ENCODE data around the gene TEX29.

TEX29 gene

GRCh38 chr13:111319998-111320911, at the start of gene TEX29:
TEX29 (plus strand) TSS chr13:111320642; CDS start chr13:111320891, 249 bp downstream.
- no peak for DNase-seq (ENCODE audit: low read depth)

- DNase-seq (ENCODE audit: low read depth) = peak; percentile 57
Measured at GRCh38 chr13:111270765-111271698, 49.4 kb upstream of the TEX29 start.

- DNase-seq (ENCODE audit: low read depth) = no peak
Measured at GRCh38 chr13:111272117-111272516, 48.3 kb upstream of the TEX29 start.

DNA sequence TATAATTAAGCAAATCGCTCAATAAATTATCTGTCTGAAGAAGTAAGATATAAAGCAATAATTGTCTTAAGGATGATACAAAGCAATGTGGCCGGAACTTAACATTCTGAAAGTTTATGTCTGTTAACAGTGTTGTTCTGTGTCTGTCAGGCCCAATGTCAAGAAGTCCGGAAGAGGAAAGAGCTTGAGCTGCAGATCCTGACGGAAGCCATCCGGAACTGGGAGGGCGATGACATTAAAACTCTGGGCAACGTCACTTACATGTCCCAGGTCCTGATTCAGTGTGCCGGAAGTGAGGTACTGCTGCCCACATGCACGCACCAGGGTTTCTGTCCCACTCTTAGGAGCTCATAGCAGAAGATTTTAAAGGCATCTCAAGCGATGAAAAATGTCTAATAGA, 45.1 kb upstream of the TEX29 start:
- no peak for DNase-seq (ENCODE audit: low read depth)

GRCh38 chr13:111275995-111276618, 44.3 kb upstream of the TEX29 start:
- no peak for DNase-seq (ENCODE audit: low read depth)

- no peak for DNase-seq (ENCODE audit: low read depth)
Measured at GRCh38 chr13:111278258-111278657, 42.2 kb upstream of the TEX29 start.

- DNase-seq (ENCODE audit: low read depth) = no peak
Measured at GRCh38 chr13:111278743-111279652, 41.4 kb upstream of the TEX29 start.

DNA sequence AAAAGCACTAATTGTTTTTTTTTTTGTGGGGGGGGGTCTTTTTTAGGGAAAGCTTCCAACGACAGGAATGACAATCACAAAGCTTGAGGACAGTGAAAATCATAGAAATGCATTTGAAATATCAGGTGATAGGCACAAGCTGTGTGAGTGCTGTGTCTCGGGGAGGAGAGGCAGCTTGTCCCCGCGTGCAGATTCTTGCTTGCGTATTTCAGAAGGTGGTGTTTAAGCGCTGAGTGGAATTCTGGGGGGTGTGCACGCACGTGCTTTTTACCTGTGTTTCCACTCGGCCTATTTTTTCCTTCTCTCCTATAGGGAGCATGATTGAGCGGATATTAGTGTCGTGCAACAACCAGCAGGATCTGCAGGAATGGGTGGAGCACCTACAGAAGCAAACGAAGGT, 40.2 kb upstream of the TEX29 start:
- no peak for DNase-seq (ENCODE audit: low read depth)

DNA sequence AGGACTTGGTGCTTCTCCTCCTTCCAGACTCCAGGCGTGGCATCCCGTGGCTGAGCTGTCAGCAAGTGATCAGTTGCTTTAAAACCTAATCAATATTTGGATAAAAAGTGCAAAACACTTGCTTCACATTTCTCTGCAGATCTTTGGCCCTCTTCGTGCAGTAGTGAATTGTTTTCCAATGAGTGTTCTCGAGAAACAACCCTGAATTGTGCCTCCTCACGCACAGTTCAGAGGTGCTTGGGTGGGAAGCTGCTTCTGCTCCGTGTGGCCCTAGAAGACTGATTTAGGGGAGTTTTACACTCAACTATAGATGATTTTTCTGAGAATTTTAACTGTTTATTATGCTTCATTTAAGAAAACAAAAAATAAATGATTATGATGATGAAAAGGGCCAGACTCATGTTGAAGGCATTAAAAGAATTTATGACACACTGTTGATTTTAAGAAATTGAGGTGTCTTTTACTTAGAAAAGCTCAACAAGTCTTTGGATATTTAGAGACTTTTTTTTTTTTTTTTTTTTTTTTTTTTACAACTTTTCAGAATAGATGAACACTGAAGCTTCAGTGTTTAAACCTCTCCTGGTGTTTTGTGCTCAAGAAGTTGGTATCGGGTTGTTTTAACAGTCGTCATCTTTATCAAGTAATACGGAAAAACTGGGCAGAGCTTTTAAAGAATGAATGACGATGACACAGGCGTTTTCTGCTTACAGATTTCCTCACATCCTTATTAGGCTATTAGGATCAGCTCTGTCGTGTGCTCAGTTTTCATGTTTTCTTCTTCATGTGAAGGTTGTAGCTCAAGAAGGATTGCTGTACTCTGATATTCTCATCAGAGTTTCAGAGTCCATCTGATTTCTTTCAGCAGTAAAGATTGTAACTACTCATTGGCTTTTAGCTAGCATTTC, 39.5 kb upstream of the TEX29 start:
- peak; percentile 59 for DNase-seq (ENCODE audit: low read depth)

DNA sequence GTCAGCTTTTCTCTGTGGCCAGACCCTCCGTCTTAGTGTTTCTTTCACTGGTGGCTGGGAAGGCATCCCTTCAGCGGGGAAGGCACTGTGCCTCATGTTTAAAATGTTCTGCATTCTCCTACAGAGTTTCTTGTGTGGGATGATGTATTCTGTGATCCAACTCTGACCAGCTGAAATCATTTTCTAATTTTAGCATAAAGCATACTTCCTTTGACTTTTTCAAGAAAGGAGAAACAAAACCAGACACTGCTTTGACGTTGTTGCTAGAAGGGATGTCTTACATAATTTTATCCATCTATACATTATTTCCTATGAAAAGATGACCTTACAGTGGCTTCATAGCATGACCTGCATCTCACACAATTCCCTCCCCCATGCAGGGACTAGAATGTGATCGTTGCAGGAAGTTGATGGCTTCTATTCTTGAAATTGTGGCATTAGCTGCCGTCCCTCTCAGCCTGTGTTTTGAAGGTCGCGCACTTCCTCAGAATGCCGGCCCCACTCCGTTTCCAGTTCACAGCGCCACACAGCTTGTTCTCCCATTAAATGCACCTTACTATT, 38.6 kb upstream of the TEX29 start:
- DNase-seq (ENCODE audit: low read depth) = no peak

DNA sequence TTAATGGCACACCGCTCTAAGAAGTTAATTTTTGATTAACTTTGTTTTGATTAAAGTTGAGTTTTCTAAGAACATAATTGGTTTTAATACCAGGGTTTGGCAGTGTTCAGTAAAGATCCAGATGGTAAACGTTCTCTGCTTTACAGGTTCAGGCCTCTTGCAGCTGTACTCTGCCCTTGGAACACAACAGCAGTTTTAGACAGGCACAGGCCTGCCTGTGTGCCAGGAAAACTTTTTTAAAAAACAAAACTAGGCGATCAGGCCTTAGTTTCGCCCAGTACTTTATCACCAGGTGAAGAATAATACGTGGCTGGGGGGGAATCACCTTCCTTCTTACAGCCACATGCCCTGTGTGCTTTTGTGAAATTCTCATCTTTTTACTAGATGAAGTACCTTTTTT, 38.0 kb upstream of the TEX29 start:
- no peak for DNase-seq (ENCODE audit: low read depth)

DNA sequence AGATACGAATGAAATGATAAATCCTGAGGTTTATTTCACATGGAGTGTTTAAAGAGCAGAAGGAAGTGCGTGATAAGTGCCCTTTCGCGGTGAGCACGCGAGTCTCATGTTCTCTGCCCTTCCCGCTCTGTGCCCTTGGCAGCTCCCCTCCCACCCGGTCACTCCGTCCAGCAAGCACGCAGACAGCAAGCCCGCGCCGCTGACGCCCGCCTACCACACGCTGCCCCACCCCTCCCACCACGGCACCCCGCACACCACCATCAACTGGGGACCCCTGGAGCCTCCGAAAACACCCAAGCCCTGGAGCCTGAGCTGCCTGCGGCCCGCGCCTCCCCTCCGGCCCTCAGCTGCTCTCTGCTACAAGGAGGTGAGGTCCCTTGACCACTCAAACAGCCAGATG, 37.4 kb upstream of the TEX29 start:
- no peak for DNase-seq (ENCODE audit: low read depth)

GRCh38 chr13:111283457-111283856, 37.0 kb upstream of the TEX29 start:
- no peak for DNase-seq (ENCODE audit: low read depth)

- no peak for DNase-seq (ENCODE audit: low read depth)
Measured at GRCh38 chr13:111283991-111284390, 36.5 kb upstream of the TEX29 start.

DNA sequence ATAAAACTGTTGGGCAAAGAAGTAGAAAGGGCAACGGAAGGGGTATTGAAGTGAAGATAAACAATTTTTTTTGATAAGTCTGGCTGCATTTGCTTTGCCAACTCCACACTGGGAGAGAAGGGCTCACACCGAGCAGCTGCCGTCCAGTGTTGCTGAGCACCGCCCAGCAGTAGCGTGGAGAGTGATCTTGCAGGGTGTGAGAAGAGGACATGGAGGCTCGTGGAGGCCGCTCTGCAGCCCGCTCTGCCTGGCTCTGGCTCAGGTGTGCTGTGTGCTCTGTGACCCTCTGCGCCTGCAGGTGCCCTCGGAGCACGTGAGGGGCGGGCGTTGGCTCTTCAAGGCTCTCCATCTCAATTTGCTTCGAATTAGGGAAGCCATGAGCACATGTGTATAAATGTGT, 35.9 kb upstream of the TEX29 start:
- DNase-seq (ENCODE audit: low read depth) = no peak

DNA sequence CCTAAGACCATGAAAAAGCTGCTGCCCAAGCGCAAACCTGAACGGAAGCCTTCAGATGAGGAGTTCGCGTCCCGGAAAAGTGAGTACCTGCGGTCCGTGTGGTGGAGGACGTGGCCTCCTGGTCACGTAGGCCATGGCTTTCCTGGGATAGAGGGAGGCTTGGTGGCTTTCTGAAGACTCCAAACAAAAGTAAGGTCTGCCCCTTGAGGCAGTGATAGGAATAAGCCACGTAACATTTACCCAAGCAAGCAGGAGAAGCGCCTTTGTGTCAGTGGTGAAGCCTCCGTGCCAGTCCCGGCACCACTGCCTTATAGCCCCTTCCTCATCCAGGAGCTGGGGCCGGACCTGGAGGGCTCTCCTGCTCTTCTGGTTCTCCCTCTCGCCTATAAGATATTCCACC, 34.3 kb upstream of the TEX29 start:
- DNase-seq (ENCODE audit: low read depth) = no peak

DNA sequence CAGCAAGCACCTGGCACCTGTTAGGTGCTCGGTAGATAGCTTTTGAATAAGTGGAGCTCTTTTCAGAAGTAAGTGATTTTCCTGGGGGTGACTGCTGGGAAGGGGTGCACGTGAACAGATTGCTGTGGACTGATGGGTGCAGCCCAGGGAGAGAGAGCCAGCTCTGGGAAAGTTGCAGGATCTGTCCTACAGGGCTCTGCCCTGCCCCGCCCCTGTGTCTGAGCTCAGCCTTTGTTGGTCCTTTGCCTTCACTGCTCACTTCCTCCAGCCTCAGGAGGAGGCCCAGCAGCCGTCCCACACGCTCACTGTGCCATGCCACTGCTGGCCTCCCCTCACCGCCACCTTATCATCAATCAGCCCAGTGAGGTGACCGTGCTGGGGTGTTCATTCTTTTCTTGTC, 33.7 kb upstream of the TEX29 start:
- DNase-seq (ENCODE audit: low read depth) = no peak

DNA sequence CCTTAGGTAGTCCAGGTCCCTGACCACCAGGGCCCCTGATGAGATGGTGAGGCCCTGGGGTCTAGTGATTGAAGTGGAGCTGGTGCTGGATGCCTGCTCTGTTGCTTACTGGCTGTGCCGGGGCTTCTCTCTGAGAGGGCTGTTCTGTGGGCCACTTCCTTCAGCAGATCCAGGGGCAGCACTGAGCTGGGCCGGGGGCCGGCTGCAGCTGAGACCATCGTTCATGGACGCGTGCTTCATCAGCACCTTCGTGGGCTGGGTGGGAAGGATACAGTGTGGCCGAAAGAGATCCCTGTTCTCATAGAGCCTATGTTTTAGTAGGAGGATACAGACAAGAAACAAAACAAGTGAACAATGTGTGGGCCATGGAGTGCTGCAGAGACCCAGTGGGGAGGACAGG, 33.2 kb upstream of the TEX29 start:
- DNase-seq (ENCODE audit: low read depth) = no peak

GRCh38 chr13:111288276-111288675, 32.2 kb upstream of the TEX29 start:
- DNase-seq (ENCODE audit: low read depth) = no peak

DNA sequence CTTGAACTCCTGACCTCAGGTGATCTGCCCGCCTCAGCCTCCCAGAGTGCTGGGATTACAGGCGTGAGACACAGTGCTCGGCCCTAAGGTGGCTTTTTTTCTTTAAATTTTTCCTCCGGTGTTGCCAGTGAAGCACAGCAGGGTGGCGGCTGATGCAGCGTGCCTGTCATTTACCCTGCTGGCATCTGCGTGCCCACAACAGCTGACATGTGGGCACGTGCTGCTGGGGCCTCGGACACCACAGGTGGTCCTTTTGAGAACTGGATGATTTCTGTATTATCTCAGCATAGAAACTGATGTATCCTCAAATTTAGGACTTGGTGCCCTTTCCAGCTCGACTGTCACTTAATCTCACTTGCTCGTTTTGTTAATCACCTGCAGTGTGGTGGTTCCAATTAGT, 31.2 kb upstream of the TEX29 start:
- no peak for DNase-seq (ENCODE audit: low read depth)

Measured in ELR (cell line).